CD14-positive monocyte (primary cell): ENCODE measurements around the gene DGKQ. TPM values are rescaled to one million over a fixed set of nuclear protein-coding genes. Genes with fewer than 3 reads are reported as not detected.
"Not testable (repeated sequence)": the region's sequence is repeated elsewhere in the genome, so short reads cannot be mapped to it uniquely, and the experiment has no call there.

Experiments used
- DNase-seq, 3 donors: peaks; one replicate each; pipeline ENCODE4 v3.0.0-alpha.2; 2011 to 2022
- H2AFZ ChIP-seq: 2 replicates; pipeline ENCODE4 v1.6.0; 2012; ENCODE audit warnings: mild to moderate bottlenecking, low read depth, low read length, inconsistent platforms; ENCODE audit not compliant: insufficient read depth, poor library complexity, severe bottlenecking
- H3K27ac ChIP-seq, 2 donors: 1 replicate in 1 of 2; 2 replicates in 1 of 2; pipeline ENCODE4 v1.5.1; 2012 to 2013; ENCODE audit warnings: low read length in 2 of 2, control low read depth in 1 of 2, inconsistent platforms in 1 of 2, low read depth in 1 of 2, mild to moderate bottlenecking in 1 of 2
- H3K27me3 ChIP-seq, 2 donors: one replicate each; pipeline versions ENCODE4 v1.6.0 to v1.6.1; 2011 to 2013; ENCODE audit warnings: low read length in 2 of 2; ENCODE audit not compliant: control insufficient read depth in 2 of 2, insufficient read depth in 2 of 2
- H3K36me3 ChIP-seq, 2 donors: replicated peaks in 1 of 2; 1 replicate in 1 of 2; 2 replicates in 1 of 2; pipeline versions ENCODE4 v1.5.1 to v1.6.1; 2012 to 2013; ENCODE audit warnings: low read length in 2 of 2, control low read depth in 1 of 2, inconsistent platforms in 1 of 2, mild to moderate bottlenecking in 1 of 2; ENCODE audit not compliant: insufficient read depth in 2 of 2, control insufficient read depth in 1 of 2
- H3K4me1 ChIP-seq, 2 donors: 1 replicate in 1 of 2; 2 replicates in 1 of 2; pipeline versions ENCODE4 v1.5.1 to v1.6.1; 2012 to 2013; ENCODE audit warnings: low read length in 2 of 2, control low read depth in 1 of 2, inconsistent platforms in 1 of 2, mild to moderate bottlenecking in 1 of 2, moderate library complexity in 1 of 2; ENCODE audit not compliant: insufficient read depth in 2 of 2, control insufficient read depth in 1 of 2
- H3K4me2 ChIP-seq: replicated peaks from 2 replicates; pipeline ENCODE3; 2012; ENCODE audit warnings: low read length, moderate library complexity, mild to moderate bottlenecking; ENCODE audit not compliant: poor library complexity, severe bottlenecking; ENCODE audit errors: extremely low read depth
- H3K4me3 ChIP-seq, 3 experiments: fragments of 200-600 bp in 1 of 3; sonication (generic) in 1 of 3; replicated peaks in 1 of 3; 1 replicate in 2 of 3; 2 replicates in 1 of 3; pipeline ENCODE4 v1.5.1; 2011 to 2013; ENCODE audit warnings: low read length in 3 of 3, mild to moderate bottlenecking in 3 of 3, control low read depth in 2 of 3, low read depth in 2 of 3, inconsistent platforms in 1 of 3, moderate library complexity in 1 of 3
- H3K79me2 ChIP-seq: 2 replicates; pipeline ENCODE4 v1.6.0; 2012; ENCODE audit warnings: mild to moderate bottlenecking, control low read depth, inconsistent platforms, low read length, moderate library complexity; ENCODE audit not compliant: insufficient read depth
- H3K9ac ChIP-seq: 2 replicates; pipeline ENCODE4 v1.6.0; 2017; ENCODE audit warnings: low read length, mild to moderate bottlenecking; ENCODE audit not compliant: insufficient read depth, poor library complexity, severe bottlenecking
- H3K9me3 ChIP-seq, 2 donors: replicated peaks in 1 of 2; 1 replicate in 1 of 2; 2 replicates in 1 of 2; pipeline versions ENCODE4 v1.5.1 to v1.6.1; 2012 to 2013; ENCODE audit warnings: low read length in 2 of 2, control low read depth in 1 of 2; ENCODE audit not compliant: control insufficient read depth in 1 of 2, insufficient read depth in 1 of 2
- H4K20me1 ChIP-seq: 2 replicates; pipeline ENCODE4 v1.6.0; 2012; ENCODE audit warnings: mild to moderate bottlenecking, low read length, control low read depth, moderate library complexity; ENCODE audit not compliant: insufficient read depth
- H3K27ac Mint-ChIP-seq, 7 donors: one replicate each; pipeline ENCODE4 v1.8.0; 2020; ENCODE audit warnings: mild to moderate bottlenecking in 7 of 7, mixed read lengths in 7 of 7, moderate library complexity in 6 of 7, inconsistent platforms in 2 of 7
- H3K27me3 Mint-ChIP-seq, 3 donors: one replicate each; pipeline ENCODE4 v1.8.0; 2021 to 2022; ENCODE audit warnings: low read depth in 3 of 3, mild to moderate bottlenecking in 3 of 3, mixed read lengths in 3 of 3, moderate library complexity in 3 of 3, inconsistent platforms in 1 of 3
- H3K36me3 Mint-ChIP-seq, 2 donors: one replicate each; pipeline ENCODE4 v1.8.0; 2020; ENCODE audit warnings: mixed read lengths in 2 of 2, inconsistent platforms in 1 of 2, mild to moderate bottlenecking in 1 of 2
- H3K4me1 Mint-ChIP-seq: one replicate; pipeline ENCODE4 v1.8.0; 2020; ENCODE audit warnings: mild to moderate bottlenecking, mixed read lengths
- H3K4me3 Mint-ChIP-seq, 2 donors: one replicate each; pipeline ENCODE4 v1.8.0; 2020; ENCODE audit warnings: mild to moderate bottlenecking in 2 of 2, mixed read lengths in 2 of 2, moderate library complexity in 1 of 2
- H3K9me3 Mint-ChIP-seq, 7 donors: one replicate each; pipeline ENCODE4 v1.8.0; 2020 to 2022; ENCODE audit warnings: mixed read lengths in 7 of 7, mild to moderate bottlenecking in 6 of 7, moderate library complexity in 6 of 7, inconsistent platforms in 2 of 7
- WGBS: methylation state at CpG from one replicate; pipeline ENCODE4 v1.1.5; 2013; ENCODE audit warnings: missing lambda C conversion rate; ENCODE audit not compliant: insufficient coverage; 5-methylcytosine and 5-hydroxymethylcytosine counted together
- intact Hi-C, 2 donors: fragments of 100-400 bp; cut with micrococcal nuclease; formaldehyde crosslinking; loops; one replicate each; pipeline versions ENCODE4 v1.15.0 to v1.15.1; 2023
- polyA plus RNA-seq, 3 donors: library from polyadenylated mRNA; depleted of rRNA in 1 of 3; unstranded in 2 of 3; stranded (reverse) in 1 of 3; fragments of 300-500 nt in 2 of 3; fragments of >200 nt in 1 of 3; fragmentation: Illumina TruSeq in 2 of 3; gene quantifications; 1 replicate in 2 of 3; 2 replicates in 1 of 3; pipeline ENCODE4 v1.2.3, GENCODE V29; 2012 to 2021
- TF ChIP-seq, protein P1 (sequence below): fragments of 200-600 bp; IDR thresholded peaks from one replicate; pipeline ENCODE4 v1.8.0; 2022; ENCODE audit warnings: antibody characterized with exemption, mild to moderate bottlenecking

The DGKQ gene
- polyA plus RNA-seq, 3 donors: 0.58 to 23.1 (median 2.4) TPM

GRCh38 chr4:930028-930551, 43.3 kb downstream of the DGKQ start:
- no peaks in the 10 kb centered on the region for H3K9me3 Mint-ChIP-seq
- H4K20me1 ChIP-seq: peaks cover 69% of the 10 kb centered on the region
- H3K27ac Mint-ChIP-seq: peak overlapping the region; percentile 96 to 99 (median 97)
- intact Hi-C loops: loop anchor here in 1 of 2 donors (5.0 to 10.0 kb wide), 2 partner anchors 235 to 362 kb away; no protein-coding TSS in a partner anchor
- no peaks in the 10 kb centered on the region for H3K9me3 ChIP-seq
- DNase-seq: peak in 2 of 3 donors; percentile 48 to 52
- H3K4me2 ChIP-seq: peak overlapping the region; percentile 84
- H3K36me3 Mint-ChIP-seq: peaks cover 5 to 21% of the 10 kb centered on the region in 2 donors
- peaks cover 51 to 58% of the 10 kb centered on the region in 2 donors for H3K4me1 ChIP-seq
- TF ChIP-seq, protein P1, sequence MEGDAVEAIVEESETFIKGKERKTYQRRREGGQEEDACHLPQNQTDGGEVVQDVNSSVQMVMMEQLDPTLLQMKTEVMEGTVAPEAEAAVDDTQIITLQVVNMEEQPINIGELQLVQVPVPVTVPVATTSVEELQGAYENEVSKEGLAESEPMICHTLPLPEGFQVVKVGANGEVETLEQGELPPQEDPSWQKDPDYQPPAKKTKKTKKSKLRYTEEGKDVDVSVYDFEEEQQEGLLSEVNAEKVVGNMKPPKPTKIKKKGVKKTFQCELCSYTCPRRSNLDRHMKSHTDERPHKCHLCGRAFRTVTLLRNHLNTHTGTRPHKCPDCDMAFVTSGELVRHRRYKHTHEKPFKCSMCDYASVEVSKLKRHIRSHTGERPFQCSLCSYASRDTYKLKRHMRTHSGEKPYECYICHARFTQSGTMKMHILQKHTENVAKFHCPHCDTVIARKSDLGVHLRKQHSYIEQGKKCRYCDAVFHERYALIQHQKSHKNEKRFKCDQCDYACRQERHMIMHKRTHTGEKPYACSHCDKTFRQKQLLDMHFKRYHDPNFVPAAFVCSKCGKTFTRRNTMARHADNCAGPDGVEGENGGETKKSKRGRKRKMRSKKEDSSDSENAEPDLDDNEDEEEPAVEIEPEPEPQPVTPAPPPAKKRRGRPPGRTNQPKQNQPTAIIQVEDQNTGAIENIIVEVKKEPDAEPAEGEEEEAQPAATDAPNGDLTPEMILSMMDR: no peak
- no peak overlapping the region for H2AFZ ChIP-seq
- H3K9ac ChIP-seq: peak overlapping the region; percentile 100
- peaks cover 7 to 13% of the 10 kb centered on the region in 2 donors for H3K36me3 ChIP-seq
- peak overlapping the region; percentile 96 to 98 for H3K4me3 Mint-ChIP-seq
- H3K4me3 ChIP-seq: peak overlapping the region in 2 of 3 experiments; percentile 93 to 97
- H3K27me3 Mint-ChIP-seq: peaks cover 0 to 3% (median 3%) of the 10 kb centered on the region in 3 donors
- WGBS: 0% methylated on average over 3 of the region's 3 CpGs
- no peaks in the 10 kb centered on the region for H3K27me3 ChIP-seq
- H3K27ac ChIP-seq: peak overlapping the region; percentile 63 to 98
- peaks cover 59% of the 10 kb centered on the region for H3K4me1 Mint-ChIP-seq
- peaks cover 91% of the 10 kb centered on the region for H3K79me2 ChIP-seq

GRCh38 chr4:929096-929765, 44.1 kb downstream of the DGKQ start:
- intact Hi-C loops: no loop called here
- H3K4me3 Mint-ChIP-seq: peak overlapping the region in 1 of 2 donors; percentile 30
- peak overlapping the region in 1 of 3 experiments; percentile 97 for H3K4me3 ChIP-seq
- peak overlapping the region; percentile 30 to 98 for H3K27ac ChIP-seq
- no peaks in the 10 kb centered on the region for H3K27me3 ChIP-seq
- peaks cover 92% of the 10 kb centered on the region for H3K79me2 ChIP-seq
- H3K4me1 Mint-ChIP-seq: peaks cover 59% of the 10 kb centered on the region
- H3K27ac Mint-ChIP-seq: peak overlapping the region; percentile 22 to 86 (median 78)
- TF ChIP-seq, protein P1: no peak
- H3K27me3 Mint-ChIP-seq: peaks cover 0 to 3% (median under 1%) of the 10 kb centered on the region in 3 donors
- no peaks in the 10 kb centered on the region for H3K9me3 Mint-ChIP-seq
- 95% methylated on average over 13 of the region's 17 CpGs for WGBS
- H3K36me3 ChIP-seq: peaks cover 7 to 13% of the 10 kb centered on the region in 2 donors
- peaks cover 78% of the 10 kb centered on the region for H4K20me1 ChIP-seq
- no peak overlapping the region for H3K9ac ChIP-seq
- H3K4me1 ChIP-seq: peaks cover 42 to 58% of the 10 kb centered on the region in 2 donors
- H3K36me3 Mint-ChIP-seq: peaks cover 6 to 21% of the 10 kb centered on the region in 2 donors
- no peaks in the 10 kb centered on the region for H3K9me3 ChIP-seq
- DNase-seq: no peak
- H2AFZ ChIP-seq: no peak overlapping the region
- peak overlapping the region; percentile 84 for H3K4me2 ChIP-seq

DNA sequence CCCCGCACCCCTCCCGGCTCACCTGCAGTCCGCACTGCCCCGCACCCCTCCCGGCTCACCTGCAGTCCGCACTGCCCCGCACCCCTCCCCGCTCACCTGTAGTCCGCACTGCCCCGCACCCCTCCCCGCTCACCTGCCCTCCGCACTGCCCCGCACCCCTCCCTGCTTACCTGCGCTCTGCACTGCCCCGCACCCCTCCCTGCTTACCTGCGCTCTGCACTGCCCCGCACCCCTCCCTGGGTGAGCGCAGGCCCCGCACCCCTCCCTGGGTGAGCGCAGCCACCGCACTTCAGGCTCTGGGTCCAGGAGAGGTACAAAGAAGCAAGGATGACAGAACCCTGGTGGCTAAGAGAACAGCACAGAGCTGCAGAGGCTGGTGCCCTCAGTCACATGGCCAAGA, 45.8 kb downstream of the DGKQ start:
- not testable (repeated sequence) for H3K4me3 Mint-ChIP-seq
- 97% methylated on average over 7 of the region's 21 CpGs for WGBS
- peaks cover 9 to 32% of the 10 kb centered on the region in 2 donors for H3K36me3 Mint-ChIP-seq

More for the DNA sequence above, 45.8 kb downstream of the DGKQ start:
- H3K9me3 ChIP-seq, H3K27me3 ChIP-seq, H3K27ac ChIP-seq, H3K9ac ChIP-seq, DNase-seq, H3K27me3 Mint-ChIP-seq, H2AFZ ChIP-seq, H3K9me3 Mint-ChIP-seq, H3K4me3 ChIP-seq, intact Hi-C loops, H3K4me2 ChIP-seq: not testable (repeated sequence)
- Histone ChIP-seq H4K20me1 (peaks cover 91% of the 10 kb centered on the region), H3K4me1 (peaks cover 34 to 53% of the 10 kb centered on the region in 2 donors), H3K36me3 (peaks cover 7 to 13% of the 10 kb centered on the region in 2 donors), H3K79me2 (peaks cover 93% of the 10 kb centered on the region)
- peaks cover 60% of the 10 kb centered on the region for H3K4me1 Mint-ChIP-seq
- H3K27ac Mint-ChIP-seq: peak overlapping the region in 3 of 7 donors; percentile 16 to 50 (median 46)
